NCI-H345 treated with DMSO at 0.1 percent for 48 hours (cell line): ENCODE measurements around the gene CSTF1.

Experiments used
- DNase-seq: peaks from one replicate; lab custom pipeline; 2025; ENCODE audit not compliant: unreplicated experiment; lab: John Stamatoyannopoulos, UW

Gene CSTF1

GRCh38 chr20:56426926-56427325 is 34.5 kb downstream of the CSTF1 start:
- no peak for DNase-seq

GRCh38 chr20:56427797-56428196 is 35.4 kb downstream of the CSTF1 start:
- DNase-seq, result no peak

- no peak for DNase-seq
Observed at GRCh38 chr20:56428410-56428809, 36.0 kb downstream of the CSTF1 start.

GRCh38 chr20:56428881-56429280 is 36.4 kb downstream of the CSTF1 start:
- DNase-seq, result no peak

GRCh38 chr20:56429502-56429901 is 37.1 kb downstream of the CSTF1 start:
- DNase-seq, result no peak

GRCh38 chr20:56429941-56430340 is 37.5 kb downstream of the CSTF1 start:
- no peak for DNase-seq

GRCh38 chr20:56430461-56430860 is 38.0 kb downstream of the CSTF1 start:
- DNase-seq, result no peak

GRCh38 chr20:56430957-56431356 is 38.5 kb downstream of the CSTF1 start:
- DNase-seq, result no peak

- no peak for DNase-seq
Observed at GRCh38 chr20:56431471-56431870, 39.0 kb downstream of the CSTF1 start.

- no peak for DNase-seq
Observed at GRCh38 chr20:56433221-56433879, 40.9 kb downstream of the CSTF1 start.

GRCh38 chr20:56433880-56434255 is 41.4 kb downstream of the CSTF1 start:
- no peak for DNase-seq

- DNase-seq, result no peak
Observed at GRCh38 chr20:56437196-56437960, 44.9 kb downstream of the CSTF1 start.

GRCh38 chr20:56438284-56438683 is 45.8 kb downstream of the CSTF1 start:
- DNase-seq, result no peak

- DNase-seq, result no peak
Observed at GRCh38 chr20:56439771-56440291, 47.4 kb downstream of the CSTF1 start.

- no peak for DNase-seq
Observed at GRCh38 chr20:56440346-56441007, 48.0 kb downstream of the CSTF1 start.

GRCh38 chr20:56442389-56443365 is 50.2 kb downstream of the CSTF1 start:
- DNase-seq, result no peak

GRCh38 chr20:56443654-56444540 is 51.5 kb downstream of the CSTF1 start:
- no peak for DNase-seq

GRCh38 chr20:56445130-56445529 is 52.7 kb downstream of the CSTF1 start:
- DNase-seq, result no peak

GRCh38 chr20:56445540-56445939 is 53.1 kb downstream of the CSTF1 start:
- DNase-seq, result no peak

GRCh38 chr20:56447227-56447626 is 54.8 kb downstream of the CSTF1 start:
- no peak for DNase-seq
